ENCODE measurements around the gene FAM117B.

FAM117B gene

DNA sequence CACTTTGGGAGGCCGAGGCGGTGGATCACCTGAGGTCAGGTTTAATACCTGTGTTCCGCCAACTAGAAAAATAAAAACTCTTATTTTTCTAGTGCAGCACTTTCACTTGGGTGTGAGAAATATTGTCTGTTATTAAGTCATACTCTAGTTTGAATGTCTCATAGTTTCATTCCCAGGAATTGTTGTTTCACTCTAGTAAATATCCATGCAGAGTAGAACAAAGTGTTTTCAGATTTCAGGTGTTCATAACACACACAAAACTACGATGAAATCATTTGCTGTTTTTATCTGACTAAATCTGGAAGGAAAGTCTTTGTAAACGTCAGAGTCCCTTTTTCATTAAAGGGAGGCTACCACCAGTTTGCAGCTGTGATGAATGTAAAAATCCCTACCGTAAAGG is 4.0 kb downstream of the FAM117B start:
- TF ChIP-seq, protein P1, sequence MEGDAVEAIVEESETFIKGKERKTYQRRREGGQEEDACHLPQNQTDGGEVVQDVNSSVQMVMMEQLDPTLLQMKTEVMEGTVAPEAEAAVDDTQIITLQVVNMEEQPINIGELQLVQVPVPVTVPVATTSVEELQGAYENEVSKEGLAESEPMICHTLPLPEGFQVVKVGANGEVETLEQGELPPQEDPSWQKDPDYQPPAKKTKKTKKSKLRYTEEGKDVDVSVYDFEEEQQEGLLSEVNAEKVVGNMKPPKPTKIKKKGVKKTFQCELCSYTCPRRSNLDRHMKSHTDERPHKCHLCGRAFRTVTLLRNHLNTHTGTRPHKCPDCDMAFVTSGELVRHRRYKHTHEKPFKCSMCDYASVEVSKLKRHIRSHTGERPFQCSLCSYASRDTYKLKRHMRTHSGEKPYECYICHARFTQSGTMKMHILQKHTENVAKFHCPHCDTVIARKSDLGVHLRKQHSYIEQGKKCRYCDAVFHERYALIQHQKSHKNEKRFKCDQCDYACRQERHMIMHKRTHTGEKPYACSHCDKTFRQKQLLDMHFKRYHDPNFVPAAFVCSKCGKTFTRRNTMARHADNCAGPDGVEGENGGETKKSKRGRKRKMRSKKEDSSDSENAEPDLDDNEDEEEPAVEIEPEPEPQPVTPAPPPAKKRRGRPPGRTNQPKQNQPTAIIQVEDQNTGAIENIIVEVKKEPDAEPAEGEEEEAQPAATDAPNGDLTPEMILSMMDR (IDR thresholded peaks at IDR 0.05; ENCODE audit: extremely low read depth, missing control alignments), result no peak

DNA sequence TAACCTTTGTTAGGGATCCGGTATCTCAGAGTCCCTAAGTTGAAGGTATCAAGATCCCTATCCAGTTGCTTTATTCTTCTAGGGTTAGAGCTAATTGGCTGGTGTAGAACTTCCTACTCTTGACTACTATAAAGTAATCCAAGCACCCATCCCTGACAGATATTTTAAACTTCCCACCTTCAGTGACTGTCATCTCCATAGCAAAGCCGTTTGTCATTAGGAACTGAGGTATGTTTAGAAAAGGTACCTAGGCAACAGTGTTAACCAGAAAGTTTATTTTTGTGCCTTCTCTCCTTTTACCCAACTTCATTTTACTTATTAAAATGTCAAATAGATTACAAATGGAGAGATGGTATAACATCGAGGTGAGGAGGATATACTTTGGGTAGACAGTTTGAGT is 4.5 kb downstream of the FAM117B start:
- DNase-seq (ENCODE audit: low spot score), result no peak
- TF ChIP-seq, protein P1 (IDR thresholded peaks at IDR 0.05; ENCODE audit: extremely low read depth, missing control alignments), result no peak

More for the DNA sequence above, 4.0 kb downstream of the FAM117B start:
- DNase-seq (ENCODE audit: low spot score), result no peak

DNA sequence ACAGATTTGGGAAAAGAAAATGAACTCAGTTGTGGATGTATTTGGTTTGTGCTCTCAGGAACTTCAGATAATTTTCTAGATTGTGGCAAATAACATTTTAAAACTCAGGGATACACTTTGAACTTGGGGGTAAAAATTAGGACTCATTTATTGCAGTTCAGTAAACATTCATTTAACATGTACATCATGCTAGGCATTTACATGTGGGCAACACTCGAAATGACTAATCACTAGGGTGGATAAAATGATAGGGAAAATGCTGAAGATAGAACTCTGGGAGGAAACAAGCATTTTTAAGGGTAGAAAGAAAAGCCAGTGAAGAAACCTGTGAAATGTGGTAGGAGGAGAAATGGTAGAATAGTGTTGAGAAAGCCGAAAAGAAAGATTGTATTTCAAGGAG is 7.8 kb downstream of the FAM117B start:
- TF ChIP-seq, protein P1 (IDR thresholded peaks at IDR 0.05; ENCODE audit: extremely low read depth, missing control alignments), result no peak

DNA sequence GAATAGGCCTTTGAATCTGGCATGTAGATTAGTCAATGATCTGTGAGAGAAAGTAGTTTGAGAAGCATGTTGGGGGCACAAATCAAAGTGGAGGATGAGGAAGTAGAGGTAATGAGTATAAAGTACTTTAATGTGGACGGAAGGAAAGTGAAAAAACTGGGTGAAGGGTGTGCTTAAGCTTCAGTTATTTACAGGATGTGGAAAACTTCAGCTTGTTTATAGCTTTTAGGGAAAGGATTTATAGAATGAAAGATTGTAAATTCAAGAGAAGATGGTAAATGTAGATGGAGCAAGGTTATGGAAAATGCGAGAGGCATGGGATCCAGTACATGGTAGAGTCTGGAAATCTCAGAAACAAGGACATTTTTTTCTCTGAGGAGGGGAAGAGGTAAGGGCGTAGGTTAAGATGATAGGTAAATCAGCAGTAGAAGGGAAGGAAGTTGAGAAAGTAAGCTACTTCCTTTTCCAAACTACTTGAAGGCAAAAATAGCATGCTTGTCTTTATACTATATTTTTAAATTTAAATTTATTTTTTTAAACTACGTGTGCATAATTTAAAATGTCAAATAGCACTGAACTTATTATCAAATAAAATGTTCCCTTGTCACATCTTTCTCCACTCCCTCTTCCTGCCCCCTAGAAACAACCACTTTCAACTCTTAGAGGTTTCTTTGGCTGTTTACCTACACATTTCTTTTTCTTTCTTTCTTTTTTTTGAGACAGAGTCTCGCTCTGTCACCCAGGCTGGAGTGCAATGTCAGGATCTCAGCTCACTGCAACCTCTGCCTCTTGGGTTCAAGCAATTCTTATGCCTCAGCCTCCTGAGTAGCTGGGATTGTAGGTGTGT is 8.5 kb downstream of the FAM117B start:
- no peak for DNase-seq (ENCODE audit: low spot score)
- TF ChIP-seq, protein P1 (IDR thresholded peaks at IDR 0.05; ENCODE audit: extremely low read depth, missing control alignments), result no peak

More for the DNA sequence above, 7.8 kb downstream of the FAM117B start:
- DNase-seq (ENCODE audit: low spot score), result no peak

DNA sequence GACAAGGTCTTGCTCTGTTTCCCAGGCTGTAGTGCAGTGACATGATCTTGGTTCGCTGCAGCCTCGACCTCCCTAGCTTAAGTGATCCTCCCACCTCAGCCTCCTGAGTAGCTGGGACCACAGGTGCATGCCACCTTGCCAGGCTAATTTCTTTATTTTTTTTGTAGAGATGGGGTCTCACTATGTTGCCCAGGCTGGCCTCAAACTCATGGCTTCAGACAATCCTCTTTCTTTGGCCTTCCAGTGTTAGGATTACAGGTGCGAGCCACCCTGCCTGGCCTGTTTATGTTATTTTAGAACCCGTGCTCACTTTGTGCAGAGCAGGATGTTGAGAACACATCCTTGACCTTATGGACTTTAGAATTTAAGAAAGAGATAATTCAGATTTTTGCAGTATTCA is 17.4 kb downstream of the FAM117B start:
- no peak for DNase-seq (ENCODE audit: low spot score)
- TF ChIP-seq, protein P1 (IDR thresholded peaks at IDR 0.05; ENCODE audit: extremely low read depth, missing control alignments), result no peak

DNA sequence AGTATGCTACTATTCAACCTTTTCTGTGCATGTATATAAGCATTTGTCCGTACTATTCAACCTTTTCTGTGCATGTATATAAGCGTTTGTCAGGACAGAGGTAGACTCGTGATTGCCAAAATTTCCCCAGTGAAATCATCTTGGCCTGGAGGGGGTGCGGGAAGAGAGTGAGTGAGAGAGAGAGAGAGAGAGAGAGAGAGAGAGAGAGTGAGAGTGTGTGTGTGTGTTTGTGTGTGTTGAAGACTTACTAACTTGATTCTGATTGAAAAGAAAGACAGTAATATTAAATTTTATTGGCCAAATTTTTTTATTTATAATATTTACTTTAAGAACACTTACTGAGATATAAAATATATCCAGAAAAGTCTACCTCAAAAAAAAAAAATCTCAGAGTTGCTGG is 19.1 kb downstream of the FAM117B start:
- TF ChIP-seq, protein P1 (IDR thresholded peaks at IDR 0.05; ENCODE audit: extremely low read depth, missing control alignments), result no peak

DNA sequence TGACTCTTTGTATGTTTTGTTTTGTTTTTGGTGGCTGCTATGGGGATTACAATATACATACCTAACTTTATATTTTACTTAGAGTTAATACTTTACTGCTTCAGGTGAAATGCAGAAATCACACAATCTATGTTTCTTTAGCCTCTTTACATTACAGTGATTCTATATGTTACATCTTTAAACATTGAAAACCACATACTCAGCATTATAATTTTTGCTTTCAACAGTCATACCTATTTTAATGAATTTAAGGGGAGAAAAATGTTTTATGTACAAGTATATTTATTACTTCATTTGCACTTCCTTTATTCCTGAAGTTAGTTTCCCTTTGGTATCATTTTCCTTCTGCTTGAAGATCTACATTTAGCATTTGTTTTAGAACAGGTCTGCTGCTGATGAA is 23.1 kb downstream of the FAM117B start:
- no peak for DNase-seq (ENCODE audit: low spot score)
- TF ChIP-seq, protein P1 (IDR thresholded peaks at IDR 0.05; ENCODE audit: extremely low read depth, missing control alignments), result no peak

More for the DNA sequence above, 19.1 kb downstream of the FAM117B start:
- DNase-seq (ENCODE audit: low spot score), result no peak

All from GM20000 (cell line).